HG02981 (cell line): ENCODE data around the gene CT83.

Experiments
- ATAC-seq: cut with Tn5 transposase; IDR thresholded peaks from one replicate; pipeline ENCODE4 v1.9.1; 2021; ENCODE audit warnings: mild to moderate bottlenecking, moderate library complexity; ENCODE audit not compliant: unreplicated experiment

The CT83 gene, protein sequence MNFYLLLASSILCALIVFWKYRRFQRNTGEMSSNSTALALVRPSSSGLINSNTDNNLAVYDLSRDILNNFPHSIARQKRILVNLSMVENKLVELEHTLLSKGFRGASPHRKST

GRCh38 chrX:116462822-116463221 is at the start of gene CT83:
Gene CT83 (minus strand): TSS chrX:116462976. CDS start chrX:116462856, 120 bp downstream.
- no peak for ATAC-seq

DNA sequence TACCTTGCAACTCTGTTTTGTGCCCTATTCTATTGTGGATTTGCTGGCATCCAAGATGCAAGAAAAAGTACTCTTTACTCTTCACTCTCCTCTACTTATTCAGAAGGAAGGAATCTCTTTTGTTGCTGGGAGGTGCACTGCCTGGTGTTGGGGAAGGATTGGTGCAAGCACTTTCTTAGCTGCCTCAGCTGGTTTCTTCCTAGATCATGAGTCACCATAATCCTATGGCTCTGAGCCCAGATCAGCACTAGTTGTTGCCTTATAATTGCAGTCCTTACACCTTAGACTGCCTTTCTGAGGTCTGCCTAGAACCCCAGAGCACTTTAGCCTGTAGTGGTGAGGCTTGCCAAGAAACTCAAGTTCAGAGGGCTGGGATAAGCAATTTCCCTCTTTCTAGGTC is 37.0 kb upstream of the CT83 start:
- no peak for ATAC-seq

DNA sequence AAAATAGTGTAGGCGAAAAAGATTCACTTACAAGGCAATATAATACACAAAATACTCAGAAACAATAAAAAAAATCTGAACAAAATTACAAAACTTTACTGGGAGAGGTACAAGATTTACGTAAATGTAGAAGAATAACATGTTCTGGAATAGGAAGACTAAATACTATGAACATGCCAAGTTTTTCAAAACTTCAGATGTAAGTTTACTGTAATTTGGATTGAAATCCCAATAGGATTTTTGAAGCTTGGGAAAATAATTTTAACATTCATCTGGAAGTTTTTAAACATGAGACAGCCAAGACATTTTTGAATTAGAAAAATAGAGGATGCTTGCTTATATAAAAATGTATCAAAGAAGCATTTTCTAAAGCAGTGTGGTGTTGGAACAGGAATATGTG is 30.5 kb upstream of the CT83 start:
- ATAC-seq = no peak

DNA sequence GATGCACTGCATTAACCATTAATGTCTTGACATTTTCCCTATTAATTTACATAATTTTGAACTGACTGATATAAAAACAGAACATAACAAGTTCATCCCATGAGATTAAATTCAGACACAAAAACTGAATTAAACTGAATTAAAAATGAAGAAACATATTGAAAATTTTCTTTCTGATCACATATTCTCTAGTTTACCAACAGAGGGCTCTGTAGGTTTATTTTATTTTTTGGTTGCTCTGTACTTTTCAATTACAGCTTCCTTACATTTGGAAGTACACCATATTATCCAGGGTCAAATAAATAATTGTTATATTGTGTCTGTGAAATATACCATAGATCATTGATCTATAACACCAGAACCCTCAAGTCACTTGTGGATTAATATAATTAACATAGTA is 27.3 kb upstream of the CT83 start:
- no peak for ATAC-seq

DNA sequence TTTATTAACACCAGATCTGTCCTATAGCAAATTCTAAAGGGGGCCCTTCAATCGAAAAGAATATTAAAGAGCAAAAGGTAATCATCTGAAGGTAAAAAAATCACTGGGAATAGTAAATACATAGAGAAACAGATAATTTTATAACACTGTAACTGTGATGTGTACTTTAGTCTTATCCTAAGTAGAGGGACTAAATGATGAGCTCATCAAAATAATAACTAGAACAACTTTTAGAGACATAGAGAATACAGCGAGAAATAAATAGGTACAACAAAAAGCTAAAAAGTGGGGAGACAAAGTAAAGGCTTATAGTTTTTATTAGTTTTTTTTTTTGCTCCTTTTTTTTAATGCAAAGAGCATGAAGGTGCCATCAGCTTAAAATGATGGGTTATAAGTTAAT is 17.3 kb upstream of the CT83 start:
- no peak for ATAC-seq

DNA sequence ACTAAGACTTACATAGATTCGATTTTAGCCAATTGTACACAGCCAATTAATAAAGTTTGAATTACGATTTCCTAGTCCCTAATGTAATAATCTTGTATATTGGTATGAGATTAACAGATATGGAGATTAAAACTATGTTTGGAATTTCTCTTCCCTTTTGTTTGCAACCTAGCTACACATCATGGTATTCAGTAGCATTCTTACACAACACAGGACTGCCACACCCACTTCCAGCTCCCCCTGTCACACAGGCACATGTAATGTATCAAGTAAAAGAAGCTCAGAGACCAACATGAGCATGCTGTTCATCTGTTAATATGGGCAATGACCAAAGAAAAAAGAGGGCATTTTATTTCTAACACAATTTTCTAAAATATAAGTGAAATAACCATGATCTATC is 13.6 kb downstream of the CT83 start:
- ATAC-seq = no peak

DNA sequence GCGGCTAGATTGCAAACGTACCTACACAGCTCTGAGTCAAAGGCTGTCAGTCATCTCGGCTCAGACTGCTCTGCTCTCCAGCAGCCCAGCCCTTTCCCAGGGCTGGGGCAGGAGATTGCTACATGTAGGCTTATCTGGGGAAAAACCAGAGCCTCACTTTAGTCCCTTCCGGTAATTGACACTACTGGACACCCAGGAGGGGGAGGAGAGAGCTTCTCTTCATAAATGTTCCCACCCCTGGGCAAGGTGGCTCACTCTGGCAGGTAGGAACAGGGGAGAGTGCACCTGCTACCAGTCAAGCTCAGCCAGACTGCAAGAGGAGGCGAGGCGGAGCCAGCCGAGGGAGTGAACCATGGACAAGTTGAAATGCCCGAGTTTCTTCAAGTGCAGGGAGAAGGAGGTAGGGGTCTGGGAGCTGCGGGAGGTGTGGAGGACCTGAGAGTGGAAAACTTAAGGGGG is 26.4 kb downstream of the CT83 start, which contains the start of gene SLC6A14:
TSS of gene SLC6A14 (plus strand) at position 249 of the 459 bp plus-strand sequence. CDS start at position 353, 104 bp downstream.
- ATAC-seq = no peak

GRCh38 chrX:116435597-116435996 is 27.2 kb downstream of the CT83 start:
- no peak for ATAC-seq

DNA sequence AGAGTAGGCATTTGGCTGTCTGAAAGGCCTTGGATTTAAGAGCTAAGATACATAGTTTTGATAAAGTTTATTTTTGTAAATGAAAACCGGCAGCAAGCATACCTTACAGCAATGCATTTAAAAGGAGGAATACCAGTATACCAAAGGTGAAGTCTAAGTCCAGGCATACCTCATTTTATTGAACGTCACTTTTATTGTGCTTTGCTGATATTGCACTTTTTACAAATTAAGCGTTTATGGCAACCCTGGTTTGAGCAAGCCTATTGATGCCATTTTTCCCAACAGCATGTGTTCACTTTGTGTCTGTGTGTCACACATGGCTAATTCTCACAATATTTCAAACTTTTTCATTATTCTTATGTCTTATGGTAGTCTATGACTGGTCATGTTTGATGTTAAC is 34.8 kb downstream of the CT83 start:
- ATAC-seq = no peak

DNA sequence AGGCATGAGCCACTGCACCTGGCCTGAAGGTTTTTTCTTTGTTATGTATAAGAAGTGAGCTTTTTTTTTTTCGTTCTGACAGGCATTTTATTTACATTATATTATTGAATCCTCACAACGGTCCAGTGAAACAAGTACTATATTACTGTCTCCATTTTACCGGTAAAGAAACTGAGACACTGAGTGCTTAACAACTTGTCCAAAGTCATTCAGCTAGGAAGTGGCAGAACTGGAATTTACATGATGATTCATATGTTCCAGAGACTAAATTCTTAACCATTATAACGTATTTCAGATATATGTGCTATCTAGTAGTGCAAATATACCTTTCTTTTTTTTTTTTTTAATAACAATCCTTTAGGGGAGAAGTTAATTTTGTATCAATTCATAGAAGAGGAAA is 44.8 kb downstream of the CT83 start:
- no peak for ATAC-seq

DNA sequence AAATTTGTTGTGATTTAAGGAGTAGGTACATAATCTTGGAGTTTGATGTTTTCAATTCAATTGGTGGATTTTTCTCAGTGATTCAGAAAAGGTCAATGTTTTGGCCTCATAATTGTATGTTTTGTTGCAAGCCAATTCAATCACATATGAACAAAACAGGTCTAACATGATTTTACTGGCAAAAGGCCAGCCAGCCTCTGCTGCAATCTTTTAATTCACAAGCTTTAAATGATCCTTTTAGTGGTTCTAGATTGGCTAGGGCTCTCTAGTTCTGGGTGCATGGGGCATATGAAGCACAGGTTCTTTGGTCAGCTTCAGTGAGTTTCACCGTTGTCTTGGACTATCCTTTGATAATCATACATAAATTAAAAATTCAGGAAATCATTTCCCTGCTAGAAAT is 45.6 kb downstream of the CT83 start:
- no peak for ATAC-seq

DNA sequence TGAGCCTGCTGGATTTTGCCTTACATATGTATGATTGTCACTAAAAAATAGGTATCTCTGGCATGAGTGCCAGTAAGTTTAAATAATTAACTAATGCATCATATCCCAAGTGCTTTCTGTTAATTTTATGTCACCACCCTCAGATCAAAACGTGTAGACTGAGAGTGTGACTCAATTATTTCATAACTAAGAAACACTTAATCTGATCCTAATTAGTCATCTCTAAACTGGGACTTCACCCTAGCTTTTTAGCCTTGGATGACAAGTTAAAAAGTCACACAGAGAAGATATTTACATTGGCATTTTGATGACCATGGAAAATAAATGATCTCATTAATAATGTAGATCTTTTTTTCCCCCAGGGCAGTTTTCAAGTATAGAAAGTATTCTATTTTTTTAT is 49.5 kb downstream of the CT83 start:
- no peak for ATAC-seq
